Hepatocyte (in vitro differentiated cells): ENCODE results near the gene TNFRSF21.

ENCODE experiments used
- CTCF ChIP-seq: fragments of 200-600 bp; sonication (generic); IDR thresholded peaks from 2 replicates; pipeline ENCODE4 v1.5.1; 2016; ENCODE audit warnings: antibody characterized with exemption, mild to moderate bottlenecking; ENCODE audit not compliant: poor library complexity
- EZH2 ChIP-seq: fragments of 200-600 bp; sonication (generic); IDR thresholded peaks from 2 replicates; pipeline ENCODE4 v1.6.1; 2016; ENCODE audit warnings: antibody characterized with exemption, mild to moderate bottlenecking, borderline replicate concordance

DNA sequence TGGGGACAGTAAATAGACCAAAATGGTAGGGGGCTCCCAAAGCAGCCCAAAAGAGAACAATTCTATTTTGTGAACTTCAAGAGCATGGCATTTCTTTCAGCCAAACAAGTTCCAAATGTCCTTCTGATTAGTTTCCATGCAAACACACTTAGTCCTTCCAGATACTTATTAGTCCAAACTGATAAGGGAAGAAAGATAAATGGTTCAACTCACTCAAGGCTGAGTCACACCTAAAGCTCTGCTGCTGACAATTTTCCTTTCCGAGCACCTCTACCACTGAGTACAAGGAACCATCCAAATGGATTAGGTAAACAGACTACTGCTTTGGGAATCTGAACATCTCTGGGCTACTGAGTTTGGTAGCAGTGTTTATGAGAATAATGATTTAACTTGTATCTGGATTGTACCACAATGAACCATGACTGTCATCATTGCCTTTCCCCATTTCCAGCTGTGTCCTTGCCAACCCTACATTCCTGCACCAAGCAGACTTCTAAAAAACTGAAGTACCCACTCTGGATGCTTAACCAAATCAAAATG lies 71.2 kb downstream of the TNFRSF21 start:
- TF ChIP-seq EZH2 (no peak), CTCF (no peak)
